ENCODE measurements around the gene PACRG. TPM values are rescaled to one million over a fixed set of nuclear protein-coding genes. Genes with fewer than 3 reads are reported as not detected.

PACRG gene
- total and polyA plus RNA-seq, 2 donors (not counting 3 experiments of a cell fraction or from before 2014, with no cell fraction given), result 0.08 TPM; not detected in 1

DNA sequence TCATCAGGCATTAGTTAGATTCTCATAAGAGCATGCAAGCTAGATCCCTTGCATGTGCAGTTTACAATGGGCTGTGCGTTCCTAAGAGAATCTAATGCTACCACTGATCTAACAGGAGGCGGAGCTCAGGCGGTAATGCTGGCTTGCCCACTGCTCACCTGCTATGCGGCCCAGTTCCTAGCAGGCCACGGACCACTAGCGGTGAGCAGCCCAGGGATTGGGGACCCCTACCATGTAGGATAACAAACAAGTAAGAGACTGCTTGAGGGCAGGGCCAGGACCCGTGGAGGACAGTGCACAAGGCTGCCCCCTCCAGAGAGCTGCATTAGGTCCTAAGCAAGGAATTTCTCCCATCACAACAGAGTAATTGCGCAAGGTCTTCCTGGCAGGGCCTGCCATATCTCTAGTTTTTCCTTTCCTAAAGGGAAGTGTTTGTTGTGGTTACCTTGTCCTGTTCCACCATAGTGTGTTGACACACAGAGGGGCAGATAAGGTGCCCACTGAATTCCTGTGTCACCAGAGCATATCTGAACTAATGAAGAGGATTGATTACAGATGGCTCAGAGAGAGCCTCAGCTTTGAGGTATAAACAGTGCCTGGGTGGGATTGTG is 58.0 kb downstream of the PACRG start:
- Histone ChIP-seq H4K20me1 (replicated peaks; ENCODE audit: control insufficient read depth, extremely low read depth, insufficient read depth, low read length) (no peaks in the 10 kb centered on the region), H3K27me3 (ENCODE audit: control insufficient read depth in 2 of 2, insufficient read depth in 2 of 2, low read length in 2 of 2) (no peaks in the 10 kb centered on the region), H3K9me3 (replicated peaks; ENCODE audit: control insufficient read depth, insufficient read depth, low read length) (no peaks in the 10 kb centered on the region), H3K4me2 (ENCODE audit: insufficient read depth, low read length) (no peak overlapping the region), H3K79me2 (ENCODE audit: control insufficient read depth, insufficient read depth, low read length) (no peaks in the 10 kb centered on the region), H3K27ac (ENCODE audit: insufficient read depth, low read depth, low read length) (no peak overlapping the region), H3K9me1 (replicated peaks; ENCODE audit: control insufficient read depth, extremely low read depth, insufficient read depth, low read length) (no peaks in the 10 kb centered on the region), H3K36me3 (ENCODE audit: control insufficient read depth in 2 of 2, extremely low read depth in 1 of 2, insufficient read depth in 2 of 2, low read length in 2 of 2) (no peaks in the 10 kb centered on the region), H3K9ac (replicated peaks; ENCODE audit: extremely low read depth, insufficient read depth, low read length) (no peak overlapping the region), H3K4me3 (replicated peaks in 1 of 3; ENCODE audit: insufficient read depth in 1 of 3, low read depth in 1 of 3, low read length in 3 of 3) (no peak overlapping the region), H2AFZ (ENCODE audit: low read depth, low read length) (no peak overlapping the region), H3K4me1 (ENCODE audit: control insufficient read depth, extremely low read depth, insufficient read depth, low read length) (no peaks in the 10 kb centered on the region)
- intact Hi-C loops (cut with micrococcal nuclease), result no loop called here
- DNase-seq (ENCODE audit: low read depth, low spot score), result no peak
- ChIA-PET CTCF (no interaction called here), POLR2A (no interaction called here)
- TF ChIP-seq FOS (IDR thresholded peaks at IDR 0.05; ENCODE audit: borderline replicate concordance, insufficient read depth, low read length) (no peak), GATA2 (IDR thresholded peaks at IDR 0.05; ENCODE audit: insufficient read depth, insufficient read length, low read depth, low read length) (no peak), POLR2A (IDR thresholded peaks at IDR 0.05; ENCODE audit: low read depth, low read length) (no peak), EZH2 (IDR thresholded peaks at IDR 0.05; ENCODE audit: borderline replicate concordance, low read depth, low read length, severe bottlenecking) (no peak), MYC (IDR thresholded peaks at IDR 0.05; ENCODE audit: low read depth, low read length) (no peak), JUN (IDR thresholded peaks at IDR 0.05; ENCODE audit: borderline replicate concordance, insufficient read depth, insufficient read length, low read depth) (no peak), POLR2AphosphoS5 (IDR thresholded peaks at IDR 0.05; ENCODE audit: insufficient read depth, low read depth, low read length) (no peak)
- TF ChIP-seq, protein P1, sequence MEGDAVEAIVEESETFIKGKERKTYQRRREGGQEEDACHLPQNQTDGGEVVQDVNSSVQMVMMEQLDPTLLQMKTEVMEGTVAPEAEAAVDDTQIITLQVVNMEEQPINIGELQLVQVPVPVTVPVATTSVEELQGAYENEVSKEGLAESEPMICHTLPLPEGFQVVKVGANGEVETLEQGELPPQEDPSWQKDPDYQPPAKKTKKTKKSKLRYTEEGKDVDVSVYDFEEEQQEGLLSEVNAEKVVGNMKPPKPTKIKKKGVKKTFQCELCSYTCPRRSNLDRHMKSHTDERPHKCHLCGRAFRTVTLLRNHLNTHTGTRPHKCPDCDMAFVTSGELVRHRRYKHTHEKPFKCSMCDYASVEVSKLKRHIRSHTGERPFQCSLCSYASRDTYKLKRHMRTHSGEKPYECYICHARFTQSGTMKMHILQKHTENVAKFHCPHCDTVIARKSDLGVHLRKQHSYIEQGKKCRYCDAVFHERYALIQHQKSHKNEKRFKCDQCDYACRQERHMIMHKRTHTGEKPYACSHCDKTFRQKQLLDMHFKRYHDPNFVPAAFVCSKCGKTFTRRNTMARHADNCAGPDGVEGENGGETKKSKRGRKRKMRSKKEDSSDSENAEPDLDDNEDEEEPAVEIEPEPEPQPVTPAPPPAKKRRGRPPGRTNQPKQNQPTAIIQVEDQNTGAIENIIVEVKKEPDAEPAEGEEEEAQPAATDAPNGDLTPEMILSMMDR (IDR thresholded peaks at IDR 0.05; ENCODE audit: extremely low read depth in 1 of 2, insufficient read depth in 1 of 2, low read depth in 1 of 2, low read length in 2 of 2), result no peak
- TF ChIP-seq, protein P2, sequence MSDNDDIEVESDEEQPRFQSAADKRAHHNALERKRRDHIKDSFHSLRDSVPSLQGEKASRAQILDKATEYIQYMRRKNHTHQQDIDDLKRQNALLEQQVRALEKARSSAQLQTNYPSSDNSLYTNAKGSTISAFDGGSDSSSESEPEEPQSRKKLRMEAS (IDR thresholded peaks at IDR 0.05; ENCODE audit: insufficient read depth, insufficient read length), result no peak
- no peak for FAIRE-seq
- dilution Hi-C loops (cut with MboI; ENCODE audit: extremely low pct_ligation_motif_present, low sequenced_read_pairs), result no loop called here
- BruUV-seq (replicated peaks), result no TSS peak
